ENCODE results near the gene LAMA4.

- TF ChIP-seq EP300 (conservative IDR thresholded peaks at IDR 0.05; ENCODE audit: poor library complexity, severe bottlenecking) (no peak), MXI1 (conservative IDR thresholded peaks at IDR 0.05; ENCODE audit: poor library complexity, severe bottlenecking) (no peak), EZH2 (IDR thresholded peaks at IDR 0.05; ENCODE audit: borderline replicate concordance, insufficient read depth, low read length, poor library complexity, severe bottlenecking) (no peak), TAF1 (IDR thresholded peaks at IDR 0.05; ENCODE audit: low read depth) (no peak), POLR2AphosphoS5 (IDR thresholded peaks at IDR 0.05) (no peak), CTCF (IDR thresholded peaks at IDR 0.05; ENCODE audit: poor library complexity, severe bottlenecking) (no peak), SMC3 (conservative IDR thresholded peaks at IDR 0.05; ENCODE audit: poor library complexity) (no peak), REST (IDR thresholded peaks at IDR 0.05; ENCODE audit: borderline replicate concordance) (no peak), RAD21 (conservative IDR thresholded peaks at IDR 0.05) (no peak)
Observed at GRCh38 chr6:112149236-112149635, 105.1 kb downstream of the LAMA4 start.
